PC-9 (cell line): ENCODE results near the gene OR7A5. TPM values are rescaled to one million over a fixed set of nuclear protein-coding genes. Genes with fewer than 3 reads are reported as not detected.

Source experiments
- Bru-seq: library from RNA; stranded (reverse); fragments of 400-500 nt; gene quantifications from one replicate; lab custom pipeline; 2021; lab: Mats Ljungman, UMichigan
- BruChase-seq, 2 experiments: library from RNA; stranded (reverse); fragments of 400-500 nt; gene quantifications; one replicate each; lab custom pipeline; 2021; lab: Mats Ljungman, UMichigan
- BruUV-seq: library from RNA; stranded (reverse); fragments of 400-500 nt; replicated peaks from 2 replicates; lab custom pipeline; 2021; lab: Mats Ljungman, UMichigan
- CTCF ChIA-PET: fragments of 300-600 bp; sonication (Branson Sonifier 250); formaldehyde crosslinking; loops from one replicate; lab custom pipeline; 2022; ENCODE audit warnings: antibody characterized with exemption; lab: Charles Lee
- POLR2A ChIA-PET: fragments of 300-600 bp; sonication (Branson Sonifier 250); formaldehyde crosslinking; loops from one replicate; lab custom pipeline; 2022; ENCODE audit warnings: antibody characterized with exemption; ENCODE audit not compliant: unreplicated experiment; lab: Charles Lee
- DNase-seq, 2 experiments: peaks; one replicate each; pipeline versions ENCODE4 v3.0.0 to v3.0.0-alpha.2; 2015 to 2022; ENCODE audit warnings: mixed read lengths in 1 of 2
- H2AFZ ChIP-seq: fragments of 200-600 bp; sonication (generic); 2 replicates; pipeline ENCODE4 v1.8.1; 2017; ENCODE audit warnings: antibody characterized with exemption
- H3F3A ChIP-seq: fragments of 200-600 bp; sonication (generic); 2 replicates; pipeline ENCODE4 v1.8.1; 2017; ENCODE audit warnings: antibody characterized with exemption, mild to moderate bottlenecking, low read depth; ENCODE audit not compliant: insufficient read depth
- H3K27ac ChIP-seq: fragments of 200-600 bp; sonication (generic); 2 replicates; pipeline ENCODE4 v1.6.1; 2016; ENCODE audit warnings: mixed run types
- H3K27me3 ChIP-seq: fragments of 200-600 bp; sonication (generic); 2 replicates; pipeline ENCODE4 v1.6.1; 2016; ENCODE audit warnings: low read depth, mixed run types; ENCODE audit not compliant: insufficient read depth
- H3K36me3 ChIP-seq: fragments of 200-600 bp; sonication (generic); 2 replicates; pipeline ENCODE4 v1.6.1; 2016; ENCODE audit warnings: low read depth, mixed run types
- H3K4me1 ChIP-seq: fragments of 200-600 bp; sonication (generic); replicated peaks from 2 replicates; pipeline ENCODE4 v1.6.1; 2016; ENCODE audit warnings: mixed run types; ENCODE audit not compliant: insufficient read depth
- H3K4me2 ChIP-seq: fragments of 200-600 bp; sonication (generic); 2 replicates; pipeline ENCODE4 v1.6.1; 2017; ENCODE audit warnings: mixed run types
- H3K4me3 ChIP-seq: fragments of 200-600 bp; sonication (generic); 2 replicates; pipeline ENCODE4 v1.6.1; 2016; ENCODE audit warnings: mixed run types
- H3K79me2 ChIP-seq: fragments of 200-600 bp; sonication (generic); 2 replicates; pipeline ENCODE4 v1.6.1; 2017; ENCODE audit warnings: low read depth, mixed run types
- H3K9me2 ChIP-seq: fragments of 200-600 bp; sonication (generic); 2 replicates; pipeline ENCODE4 v1.8.1; 2017; ENCODE audit warnings: mild to moderate bottlenecking; ENCODE audit not compliant: insufficient read depth
- H3K9me3 ChIP-seq: fragments of 200-600 bp; sonication (generic); 2 replicates; pipeline ENCODE4 v1.8.1; 2016; ENCODE audit warnings: low read depth; ENCODE audit not compliant: insufficient read depth
- H4K20me1 ChIP-seq: fragments of 200-600 bp; sonication (generic); 2 replicates; pipeline ENCODE4 v1.8.1; 2017; ENCODE audit not compliant: insufficient read depth
- EZH2 ChIP-seq: fragments of 200-600 bp; sonication (generic); IDR thresholded peaks from 2 replicates; pipeline ENCODE4 v1.8.0; 2017; ENCODE audit warnings: antibody characterized with exemption, low read depth
- intact Hi-C: fragments of 100-400 bp; cut with micrococcal nuclease; formaldehyde crosslinking; loops from one replicate; pipeline ENCODE4 v1.10.0; 2022; ENCODE audit not compliant: unreplicated experiment
- long read RNA-seq: library from polyadenylated mRNA; stranded (forward); transcript quantifications from one replicate; pipeline ENCODE4 v2.0.0, GENCODE V29; 2022
- total RNA-seq: library from RNA; stranded (reverse); gene quantifications from 2 replicates; pipeline ENCODE4 v1.2.3, GENCODE V29; 2021
- TF ChIP-seq, protein P1 (sequence below): fragments of 200-600 bp; sonication (generic); conservative IDR thresholded peaks from 2 replicates; pipeline ENCODE4 v1.6.1; 2017; ENCODE audit warnings: mixed run types, antibody characterized with exemption, mild to moderate bottlenecking, moderate library complexity

The OR7A5 gene
- total RNA-seq (not detected in 2 replicates), Bru-seq, nascent RNA (not detected), BruChase-seq, experiment 1, labeled RNA remaining after a 2-hour chase (not detected), BruChase-seq, experiment 2, labeled RNA remaining after a 6-hour chase (not detected)
- long read RNA-seq, result 0 reads

DNA sequence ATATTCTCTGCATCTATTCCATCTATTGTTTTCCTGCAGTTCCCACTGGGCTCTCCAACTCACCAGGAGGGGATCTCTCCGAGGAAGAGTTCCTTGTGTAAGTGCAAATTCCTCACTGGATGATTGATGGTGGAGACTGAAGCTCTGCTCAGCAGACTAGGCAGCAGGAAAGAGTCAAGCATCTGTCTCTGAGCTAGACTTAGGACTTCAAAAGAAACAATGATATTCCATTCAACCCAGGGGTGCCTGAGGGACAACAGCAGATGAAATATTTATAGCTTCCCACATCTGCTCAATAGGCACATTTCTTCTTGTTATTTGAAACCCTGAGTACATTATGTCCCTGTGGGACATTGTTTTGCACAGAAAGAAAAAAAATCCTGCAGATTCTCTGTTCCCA lies at the start of gene OR7A5, which contains the start of gene OR7C1:
Gene OR7A5 (minus strand): TSS at position 175 of the 400 bp plus-strand sequence. CDS start 6,944 bp downstream, outside the sequence.
Gene OR7C1 (minus strand): TSS at position 175 of the 400 bp plus-strand sequence. CDS start 35,049 bp downstream, outside the sequence.
- BruUV-seq, result no TSS peak
- Histone ChIP-seq H3K4me2 (peak within 1 kb of the TSS; percentile 47), H3K27ac (no peak within 1 kb of the TSS), H3K79me2 (no peaks in the 10 kb centered on the region), H3K9me2 (no peaks in the 10 kb centered on the region), H2AFZ (no peak within 1 kb of the TSS), H3K36me3 (no peaks in the 10 kb centered on the region), H3K4me1 (peaks cover 17% of the 10 kb centered on the region), H3K4me3 (no peak within 1 kb of the TSS), H3F3A (peaks cover 10% of the 10 kb centered on the region; the same call in 1 of the 2 replicates), H4K20me1 (no peaks in the 10 kb centered on the region), H3K27me3 (no peaks in the 10 kb centered on the region), H3K9me3 (no peaks in the 10 kb centered on the region; the same call in 1 of the 2 replicates)
- ChIA-PET POLR2A (no interaction called here), CTCF (no interaction called here)
- DNase-seq, result peak in 1 of 2 experiments; percentile 63
- intact Hi-C loops, result no loop called here
- TF ChIP-seq, protein P1, sequence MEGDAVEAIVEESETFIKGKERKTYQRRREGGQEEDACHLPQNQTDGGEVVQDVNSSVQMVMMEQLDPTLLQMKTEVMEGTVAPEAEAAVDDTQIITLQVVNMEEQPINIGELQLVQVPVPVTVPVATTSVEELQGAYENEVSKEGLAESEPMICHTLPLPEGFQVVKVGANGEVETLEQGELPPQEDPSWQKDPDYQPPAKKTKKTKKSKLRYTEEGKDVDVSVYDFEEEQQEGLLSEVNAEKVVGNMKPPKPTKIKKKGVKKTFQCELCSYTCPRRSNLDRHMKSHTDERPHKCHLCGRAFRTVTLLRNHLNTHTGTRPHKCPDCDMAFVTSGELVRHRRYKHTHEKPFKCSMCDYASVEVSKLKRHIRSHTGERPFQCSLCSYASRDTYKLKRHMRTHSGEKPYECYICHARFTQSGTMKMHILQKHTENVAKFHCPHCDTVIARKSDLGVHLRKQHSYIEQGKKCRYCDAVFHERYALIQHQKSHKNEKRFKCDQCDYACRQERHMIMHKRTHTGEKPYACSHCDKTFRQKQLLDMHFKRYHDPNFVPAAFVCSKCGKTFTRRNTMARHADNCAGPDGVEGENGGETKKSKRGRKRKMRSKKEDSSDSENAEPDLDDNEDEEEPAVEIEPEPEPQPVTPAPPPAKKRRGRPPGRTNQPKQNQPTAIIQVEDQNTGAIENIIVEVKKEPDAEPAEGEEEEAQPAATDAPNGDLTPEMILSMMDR, result no peak
- TF ChIP-seq EZH2, result no peak

DNA sequence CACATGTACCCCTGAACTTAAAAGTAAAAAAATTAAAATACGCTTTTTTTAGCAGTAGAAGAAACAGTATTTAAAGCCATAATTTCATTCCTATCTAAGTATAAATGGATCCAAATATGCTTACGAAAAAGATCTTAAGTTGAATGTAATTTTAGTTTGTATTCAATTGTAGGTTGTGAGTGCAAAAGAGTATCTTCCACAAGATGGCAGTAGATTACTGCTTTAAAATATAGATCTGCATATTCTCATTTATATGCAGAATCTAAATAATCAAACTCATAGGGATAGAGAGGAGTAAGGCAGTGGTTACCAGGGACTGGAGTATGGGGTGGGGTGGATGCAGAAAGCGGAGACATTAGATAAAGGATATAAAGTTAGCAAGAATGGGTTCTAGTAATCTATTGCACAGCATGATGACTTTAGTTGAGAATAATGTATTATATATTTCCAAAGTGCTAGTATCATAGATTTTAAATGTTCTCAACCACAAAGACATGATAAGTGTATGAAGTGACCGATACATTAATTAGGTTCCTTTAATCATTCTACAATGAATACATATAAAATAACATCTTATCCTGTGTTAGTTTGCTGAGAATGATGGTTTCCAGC lies 36.7 kb upstream of the OR7A5 start:
- POLR2A ChIA-PET, result no interaction called here
- H3K36me3 ChIP-seq, result no peaks in the 10 kb centered on the region
- H3K27me3 ChIP-seq, result no peaks in the 10 kb centered on the region
- no TSS peak for BruUV-seq
- no peaks in the 10 kb centered on the region for H3F3A ChIP-seq
- peak; percentile 0 to 59 for DNase-seq
- intact Hi-C loops, result loop anchor here (1.0 to 5.0 kb wide), 3 partner anchors 281 to 685 kb away; partner anchors contain the start of gene NDUFB7
- no peaks in the 10 kb centered on the region for H4K20me1 ChIP-seq
- no peak overlapping the region for H3K27ac ChIP-seq
- H3K9me2 ChIP-seq, result no peaks in the 10 kb centered on the region; the same call in 1 of the 2 replicates
- no peaks in the 10 kb centered on the region for H3K79me2 ChIP-seq
- CTCF ChIA-PET, result no interaction called here
- peaks cover 6% of the 10 kb centered on the region; the same call in 1 of the 2 replicates for H3K4me1 ChIP-seq
- no peak for TF ChIP-seq EZH2
- TF ChIP-seq, protein P1, result peak; percentile 91
- H3K4me2 ChIP-seq, result no peak overlapping the region
- H3K9me3 ChIP-seq, result no peaks in the 10 kb centered on the region
- H2AFZ ChIP-seq, result no peak overlapping the region
- no peak overlapping the region for H3K4me3 ChIP-seq

DNA sequence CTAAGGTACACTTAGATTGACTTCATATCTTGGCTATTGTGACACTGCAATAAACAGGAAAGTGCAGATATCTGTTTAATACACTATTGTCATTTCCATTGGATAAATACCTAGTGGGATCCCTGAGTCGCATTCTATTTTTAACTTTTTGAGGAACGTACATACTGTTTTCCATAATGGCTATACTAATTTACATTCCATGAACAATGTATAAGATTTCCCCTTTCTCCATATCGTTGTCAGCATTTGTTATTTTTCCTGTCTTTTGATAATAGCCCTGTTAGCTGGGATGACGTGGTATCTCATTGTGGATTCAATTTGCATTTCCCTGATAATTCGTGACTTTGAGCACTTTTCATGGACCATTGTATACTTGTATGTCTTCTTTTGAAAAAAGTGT lies 33.5 kb upstream of the OR7A5 start:
- CTCF ChIA-PET, result no interaction called here
- intact Hi-C loops, result no loop called here
- Histone ChIP-seq H3K4me3 (no peak overlapping the region), H3F3A (no peaks in the 10 kb centered on the region), H2AFZ (no peak overlapping the region), H4K20me1 (no peaks in the 10 kb centered on the region), H3K79me2 (no peaks in the 10 kb centered on the region), H3K9me2 (no peaks in the 10 kb centered on the region; the same call in 1 of the 2 replicates), H3K4me2 (no peak overlapping the region), H3K36me3 (no peaks in the 10 kb centered on the region), H3K27me3 (no peaks in the 10 kb centered on the region), H3K27ac (no peak overlapping the region), H3K4me1 (peaks cover 6% of the 10 kb centered on the region; the same call in 1 of the 2 replicates), H3K9me3 (no peaks in the 10 kb centered on the region)
- DNase-seq, result no peak
- POLR2A ChIA-PET, result no interaction called here
- no TSS peak for BruUV-seq
- TF ChIP-seq EZH2, result no peak
- TF ChIP-seq, protein P1, result no peak
